NCI-H1694 treated with DMSO at 0.1 percent for 48 hours (cell line): ENCODE data around the gene COA5.
A peak's percentile ranks its signal among the peaks of the same experiment; 100 is the strongest.

ENCODE experiments used
- DNase-seq: peaks from one replicate; lab custom pipeline; 2025; lab: John Stamatoyannopoulos, UW

COA5 gene

GRCh38 chr2:98608116-98608961 lies at the start of gene COA5, which contains the start of gene UNC50:
TSS of gene COA5 (minus strand) at chr2:98608512. CDS start at chr2:98608405, 107 bp downstream.
TSS of gene UNC50 (plus strand) at chr2:98608589. CDS start at chr2:98609760, 1,171 bp downstream.
- DNase-seq = peak; percentile 70

GRCh38 chr2:98656800-98657199 lies 48.5 kb upstream of the COA5 start:
- no peak for DNase-seq

- DNase-seq = no peak
These were observed 46.6 kb upstream of the COA5 start for GRCh38 chr2:98654699-98655495.

- DNase-seq = no peak
These were observed 42.7 kb upstream of the COA5 start for GRCh38 chr2:98650998-98651397.

- no peak for DNase-seq
These were observed 41.7 kb upstream of the COA5 start for GRCh38 chr2:98649992-98650375.

GRCh38 chr2:98649135-98649991 lies 41.1 kb upstream of the COA5 start:
- DNase-seq = peak; percentile 91

- DNase-seq = no peak
These were observed 40.1 kb upstream of the COA5 start for GRCh38 chr2:98648451-98648850.

- DNase-seq = no peak
These were observed 39.3 kb upstream of the COA5 start for GRCh38 chr2:98647636-98648035.

GRCh38 chr2:98643496-98644100 lies 35.3 kb upstream of the COA5 start:
- no peak for DNase-seq

GRCh38 chr2:98637401-98638147 lies 29.3 kb upstream of the COA5 start:
- DNase-seq = no peak

- no peak for DNase-seq
These were observed 26.2 kb upstream of the COA5 start for GRCh38 chr2:98634406-98635092.

GRCh38 chr2:98632351-98632750 lies 24.0 kb upstream of the COA5 start:
- no peak for DNase-seq

- no peak for DNase-seq
These were observed 15.3 kb upstream of the COA5 start for GRCh38 chr2:98623657-98624056.

GRCh38 chr2:98617149-98617548 lies 8.8 kb upstream of the COA5 start:
- no peak for DNase-seq

- DNase-seq = no peak
These were observed 7.2 kb upstream of the COA5 start for GRCh38 chr2:98615481-98615880.

- no peak for DNase-seq
These were observed 5.9 kb upstream of the COA5 start for GRCh38 chr2:98614024-98614739.

- no peak for DNase-seq
These were observed 771 bp upstream of the COA5 start for GRCh38 chr2:98608962-98609604.

GRCh38 chr2:98607741-98608115 lies 584 bp downstream of the COA5 start:
- no peak for DNase-seq

GRCh38 chr2:98607104-98607503 lies 1.2 kb downstream of the COA5 start:
- DNase-seq = no peak
